PC-9 (cell line): ENCODE data around the gene CCR7. TPM values are rescaled to one million over a fixed set of nuclear protein-coding genes. Genes with fewer than 3 reads are reported as not detected.
A peak's percentile ranks its signal among the peaks of the same experiment; 100 is the strongest.

ENCODE experiments used
- BruUV-seq: library from RNA; stranded (reverse); fragments of 400-500 nt; replicated peaks from 2 replicates; lab custom pipeline; 2021; lab: Mats Ljungman, UMichigan
- CTCF ChIA-PET: fragments of 300-600 bp; sonication (Branson Sonifier 250); formaldehyde crosslinking; loops from one replicate; lab custom pipeline; 2022; ENCODE audit warnings: antibody characterized with exemption; lab: Charles Lee
- POLR2A ChIA-PET: fragments of 300-600 bp; sonication (Branson Sonifier 250); formaldehyde crosslinking; loops from one replicate; lab custom pipeline; 2022; ENCODE audit warnings: antibody characterized with exemption; ENCODE audit not compliant: unreplicated experiment; lab: Charles Lee
- DNase-seq, 2 experiments: peaks; one replicate each; pipeline versions ENCODE4 v3.0.0 to v3.0.0-alpha.2; 2015 to 2022; ENCODE audit warnings: mixed read lengths in 1 of 2
- H2AFZ ChIP-seq: fragments of 200-600 bp; sonication (generic); 2 replicates; pipeline ENCODE4 v1.8.1; 2017; ENCODE audit warnings: antibody characterized with exemption
- H3F3A ChIP-seq: fragments of 200-600 bp; sonication (generic); 2 replicates; pipeline ENCODE4 v1.8.1; 2017; ENCODE audit warnings: antibody characterized with exemption, mild to moderate bottlenecking, low read depth; ENCODE audit not compliant: insufficient read depth
- H3K27ac ChIP-seq: fragments of 200-600 bp; sonication (generic); 2 replicates; pipeline ENCODE4 v1.6.1; 2016; ENCODE audit warnings: mixed run types
- H3K27me3 ChIP-seq: fragments of 200-600 bp; sonication (generic); 2 replicates; pipeline ENCODE4 v1.6.1; 2016; ENCODE audit warnings: low read depth, mixed run types; ENCODE audit not compliant: insufficient read depth
- H3K36me3 ChIP-seq: fragments of 200-600 bp; sonication (generic); 2 replicates; pipeline ENCODE4 v1.6.1; 2016; ENCODE audit warnings: low read depth, mixed run types
- H3K4me1 ChIP-seq: fragments of 200-600 bp; sonication (generic); replicated peaks from 2 replicates; pipeline ENCODE4 v1.6.1; 2016; ENCODE audit warnings: mixed run types; ENCODE audit not compliant: insufficient read depth
- H3K4me2 ChIP-seq: fragments of 200-600 bp; sonication (generic); 2 replicates; pipeline ENCODE4 v1.6.1; 2017; ENCODE audit warnings: mixed run types
- H3K4me3 ChIP-seq: fragments of 200-600 bp; sonication (generic); 2 replicates; pipeline ENCODE4 v1.6.1; 2016; ENCODE audit warnings: mixed run types
- H3K79me2 ChIP-seq: fragments of 200-600 bp; sonication (generic); 2 replicates; pipeline ENCODE4 v1.6.1; 2017; ENCODE audit warnings: low read depth, mixed run types
- H3K9me2 ChIP-seq: fragments of 200-600 bp; sonication (generic); 2 replicates; pipeline ENCODE4 v1.8.1; 2017; ENCODE audit warnings: mild to moderate bottlenecking; ENCODE audit not compliant: insufficient read depth
- H3K9me3 ChIP-seq: fragments of 200-600 bp; sonication (generic); 2 replicates; pipeline ENCODE4 v1.8.1; 2016; ENCODE audit warnings: low read depth; ENCODE audit not compliant: insufficient read depth
- H4K20me1 ChIP-seq: fragments of 200-600 bp; sonication (generic); 2 replicates; pipeline ENCODE4 v1.8.1; 2017; ENCODE audit not compliant: insufficient read depth
- EZH2 ChIP-seq: fragments of 200-600 bp; sonication (generic); IDR thresholded peaks from 2 replicates; pipeline ENCODE4 v1.8.0; 2017; ENCODE audit warnings: antibody characterized with exemption, low read depth
- intact Hi-C: fragments of 100-400 bp; cut with micrococcal nuclease; formaldehyde crosslinking; loops from one replicate; pipeline ENCODE4 v1.10.0; 2022; ENCODE audit not compliant: unreplicated experiment
- total RNA-seq: library from RNA; stranded (reverse); gene quantifications from 2 replicates; pipeline ENCODE4 v1.2.3, GENCODE V29; 2021
- TF ChIP-seq, protein P1 (sequence below): fragments of 200-600 bp; sonication (generic); conservative IDR thresholded peaks from 2 replicates; pipeline ENCODE4 v1.6.1; 2017; ENCODE audit warnings: mixed run types, antibody characterized with exemption, mild to moderate bottlenecking, moderate library complexity

Gene CCR7
- total RNA-seq, 1 experiment from 2014 or later: not detected

DNA sequence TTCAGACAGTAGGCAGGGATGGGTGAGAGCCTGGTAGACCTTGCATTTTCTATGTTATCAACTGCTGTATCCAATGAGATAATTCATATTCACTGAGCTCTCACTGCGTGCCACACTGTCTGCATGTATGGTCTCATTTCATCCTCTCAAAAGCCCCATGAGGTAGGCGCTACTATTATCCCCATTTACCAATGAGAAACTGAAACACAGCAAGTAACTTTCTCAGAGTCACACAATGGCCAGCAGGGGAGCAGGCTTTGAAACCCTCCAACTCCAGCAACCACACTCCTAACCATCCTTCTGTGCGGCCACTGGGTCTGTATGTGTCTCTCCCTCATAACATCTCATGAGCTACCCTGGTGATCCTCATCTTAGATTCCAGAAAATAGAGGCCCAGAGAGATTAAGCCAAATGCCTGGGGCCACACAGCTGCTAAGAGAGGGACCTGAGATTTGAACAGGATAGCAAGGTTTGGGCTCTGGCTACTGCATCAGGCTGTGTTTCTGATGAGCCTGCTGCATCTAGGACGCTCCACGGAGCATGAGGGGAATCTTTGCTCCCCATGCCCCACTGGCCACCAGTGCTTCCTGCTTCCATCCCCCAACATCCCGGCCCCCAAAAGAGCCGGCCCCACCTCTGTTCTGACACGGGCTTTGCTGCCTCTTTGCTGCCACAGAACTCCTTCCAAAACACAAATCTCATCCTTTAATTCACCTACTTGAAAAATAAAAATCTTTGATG lies 3.2 kb downstream of the CCR7 start:
- Histone ChIP-seq H2AFZ (no peak overlapping the region), H3K4me1 (peaks cover 4% of the 10 kb centered on the region; the same call in 1 of the 2 replicates), H3K4me3 (no peak overlapping the region), H3K27me3 (peaks cover 19% of the 10 kb centered on the region), H3K9me3 (peaks cover under 1% of the 10 kb centered on the region; the same call in 1 of the 2 replicates), H3K9me2 (no peaks in the 10 kb centered on the region), H3K79me2 (no peaks in the 10 kb centered on the region), H3K4me2 (no peak overlapping the region), H3F3A (no peaks in the 10 kb centered on the region), H4K20me1 (no peaks in the 10 kb centered on the region), H3K36me3 (no peaks in the 10 kb centered on the region), H3K27ac (no peak overlapping the region)
- ChIA-PET CTCF (interaction anchor here (0.6 kb wide), 1 partner anchor 33 kb away, joined by 5 read pairs; no protein-coding TSS in a partner anchor), POLR2A (interaction anchor here (0.6 to 0.7 kb wide), 2 partner anchors 13 to 1094 kb away, joined by 4 to 7 read pairs; no protein-coding TSS in a partner anchor)
- TF ChIP-seq, protein P1, sequence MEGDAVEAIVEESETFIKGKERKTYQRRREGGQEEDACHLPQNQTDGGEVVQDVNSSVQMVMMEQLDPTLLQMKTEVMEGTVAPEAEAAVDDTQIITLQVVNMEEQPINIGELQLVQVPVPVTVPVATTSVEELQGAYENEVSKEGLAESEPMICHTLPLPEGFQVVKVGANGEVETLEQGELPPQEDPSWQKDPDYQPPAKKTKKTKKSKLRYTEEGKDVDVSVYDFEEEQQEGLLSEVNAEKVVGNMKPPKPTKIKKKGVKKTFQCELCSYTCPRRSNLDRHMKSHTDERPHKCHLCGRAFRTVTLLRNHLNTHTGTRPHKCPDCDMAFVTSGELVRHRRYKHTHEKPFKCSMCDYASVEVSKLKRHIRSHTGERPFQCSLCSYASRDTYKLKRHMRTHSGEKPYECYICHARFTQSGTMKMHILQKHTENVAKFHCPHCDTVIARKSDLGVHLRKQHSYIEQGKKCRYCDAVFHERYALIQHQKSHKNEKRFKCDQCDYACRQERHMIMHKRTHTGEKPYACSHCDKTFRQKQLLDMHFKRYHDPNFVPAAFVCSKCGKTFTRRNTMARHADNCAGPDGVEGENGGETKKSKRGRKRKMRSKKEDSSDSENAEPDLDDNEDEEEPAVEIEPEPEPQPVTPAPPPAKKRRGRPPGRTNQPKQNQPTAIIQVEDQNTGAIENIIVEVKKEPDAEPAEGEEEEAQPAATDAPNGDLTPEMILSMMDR: no peak
- TF ChIP-seq EZH2: no peak
- no peak for DNase-seq
- intact Hi-C loops: loop anchor here (2.0 kb wide), 4 partner anchors 29 to 261 kb away; no protein-coding TSS in a partner anchor
- BruUV-seq: no TSS peak

DNA sequence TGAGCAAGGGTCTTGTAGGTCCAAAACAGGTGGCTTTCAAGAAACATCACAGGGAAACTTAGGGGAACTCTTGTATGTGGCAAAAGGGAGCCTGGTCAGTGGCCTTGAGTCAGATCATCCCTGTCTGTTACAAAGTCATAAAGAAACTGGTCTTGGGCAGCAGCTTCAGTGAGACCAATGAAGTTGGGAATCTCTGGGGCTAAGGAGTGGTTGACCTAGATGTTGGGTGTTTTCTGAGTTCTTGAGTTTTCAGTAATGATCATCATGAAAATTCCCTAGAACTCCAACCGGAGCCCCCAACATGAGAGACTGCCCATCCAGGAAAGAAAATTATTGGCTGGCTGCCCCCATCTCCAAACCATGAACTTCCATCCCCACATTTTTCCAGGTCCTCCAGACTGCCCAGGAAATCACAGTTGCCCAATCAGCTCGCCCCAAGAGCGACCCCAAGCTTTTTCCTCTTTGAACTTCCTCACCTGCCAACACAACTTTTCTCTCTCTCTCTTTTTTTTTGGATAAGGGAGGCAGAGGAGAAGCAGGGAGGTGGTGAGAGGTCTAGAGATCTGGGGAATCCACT lies 3.9 kb downstream of the CCR7 start:
- H3K4me1 ChIP-seq: peaks cover 4% of the 10 kb centered on the region; the same call in 1 of the 2 replicates
- H3K79me2 ChIP-seq: no peaks in the 10 kb centered on the region
- POLR2A ChIA-PET: interaction anchor here (0.7 kb wide), 1 partner anchor 12 kb away, joined by 7 read pairs; no protein-coding TSS in a partner anchor
- intact Hi-C loops: loop anchor here (2.0 kb wide), 4 partner anchors 29 to 261 kb away; no protein-coding TSS in a partner anchor
- H3K27me3 ChIP-seq: peaks cover 19% of the 10 kb centered on the region
- no peaks in the 10 kb centered on the region for H3K9me2 ChIP-seq
- H3K4me2 ChIP-seq: no peak overlapping the region
- TF ChIP-seq, protein P1: no peak
- no peak for TF ChIP-seq EZH2
- no peaks in the 10 kb centered on the region for H4K20me1 ChIP-seq
- BruUV-seq: no TSS peak
- CTCF ChIA-PET: interaction anchor here (0.6 to 1.5 kb wide), 2 partner anchors 33 to 54 kb away, joined by 5 read pairs; no protein-coding TSS in a partner anchor
- H2AFZ ChIP-seq: no peak overlapping the region
- H3K36me3 ChIP-seq: no peaks in the 10 kb centered on the region
- H3K27ac ChIP-seq: no peak overlapping the region
- H3K9me3 ChIP-seq: no peaks in the 10 kb centered on the region
- DNase-seq: no peak
- H3F3A ChIP-seq: no peaks in the 10 kb centered on the region
- no peak overlapping the region for H3K4me3 ChIP-seq

DNA sequence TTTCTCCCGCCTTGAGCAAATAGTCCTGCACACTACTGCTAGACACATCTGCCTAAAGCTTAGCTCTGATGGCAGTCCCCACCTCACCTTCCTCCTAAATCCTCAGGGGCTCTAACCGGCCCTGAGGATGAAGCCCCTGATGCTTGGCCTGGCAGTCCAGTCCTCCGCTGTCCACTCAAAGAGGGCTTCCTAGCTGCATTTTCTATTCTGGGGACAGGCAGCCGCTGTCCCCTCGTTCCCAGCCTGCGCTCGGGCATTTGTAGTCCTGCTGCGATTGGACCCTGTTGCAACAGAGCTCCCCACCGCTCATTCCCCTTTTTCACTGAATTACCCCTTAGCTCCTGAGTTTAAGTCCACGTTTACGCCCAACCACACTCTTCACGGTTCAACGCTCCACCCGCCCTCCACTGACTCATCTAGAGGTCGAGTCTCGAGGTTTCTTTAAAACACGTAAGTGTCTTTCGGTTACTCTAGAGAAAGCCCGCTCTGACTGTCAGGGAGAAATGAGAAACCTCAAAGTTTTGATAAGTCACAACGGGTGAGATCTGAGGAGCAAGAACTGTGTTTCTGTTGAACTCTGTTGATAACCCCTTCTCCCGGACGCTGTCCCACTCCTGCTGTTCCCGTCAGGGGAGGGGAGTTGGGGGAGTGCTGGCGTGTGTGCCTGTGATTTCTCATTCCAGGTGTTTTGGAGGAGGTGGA lies 4.5 kb downstream of the CCR7 start:
- CTCF ChIA-PET: interaction anchor here (0.7 to 1.5 kb wide), 9 partner anchors 12 to 448 kb away, joined by 3 to 11 read pairs (median 5); no protein-coding TSS in a partner anchor
- Histone ChIP-seq H4K20me1 (no peaks in the 10 kb centered on the region), H3K36me3 (no peaks in the 10 kb centered on the region), H3K4me1 (peaks cover 4% of the 10 kb centered on the region; the same call in 1 of the 2 replicates), H3F3A (no peaks in the 10 kb centered on the region), H3K79me2 (no peaks in the 10 kb centered on the region), H3K9me2 (no peaks in the 10 kb centered on the region), H3K27me3 (peaks cover 19% of the 10 kb centered on the region), H2AFZ (no peak overlapping the region), H3K27ac (no peak overlapping the region), H3K4me2 (peak overlapping the region; percentile 53), H3K4me3 (no peak overlapping the region), H3K9me3 (no peaks in the 10 kb centered on the region)
- BruUV-seq: TSS peak; percentile 63
- DNase-seq: peak in 1 of 2 experiments; percentile 37
- TF ChIP-seq EZH2: no peak
- TF ChIP-seq, protein P1: no peak; the same call in 1 of the 2 replicates
- intact Hi-C loops: loop anchor here (1.0 to 2.0 kb wide), 7 partner anchors 28 to 260 kb away; no protein-coding TSS in a partner anchor
- POLR2A ChIA-PET: interaction anchor here (0.7 kb wide), 1 partner anchor 118 kb away, joined by 3 read pairs; no protein-coding TSS in a partner anchor
